ENCODE measurements around the gene TPX2.

GRCh38 chr20:31785089-31785488 lies 46.0 kb downstream of the TPX2 start:
- no peak for TF ChIP-seq CTCF (IDR thresholded peaks at IDR 0.05)
- no peak for TF ChIP-seq POLR2AphosphoS5 (IDR thresholded peaks at IDR 0.05)
